Subcutaneous preadipocyte (primary cell): ENCODE results near the gene DDC. TPM values are rescaled to one million over a fixed set of nuclear protein-coding genes. Genes with fewer than 3 reads are reported as not detected.

Experiments used
- small RNA-seq: library from RNA; depleted of rRNA; stranded (forward); fragments of <200 nt; gene quantifications from one replicate; pipeline ENCODE3, GENCODE V24; 2012
- total RNA-seq: library from RNA; depleted of rRNA; stranded (reverse); fragments of >200 nt; gene quantifications from 2 replicates; pipeline ENCODE4 v1.2.3, GENCODE V29; 2012

DDC gene, protein sequence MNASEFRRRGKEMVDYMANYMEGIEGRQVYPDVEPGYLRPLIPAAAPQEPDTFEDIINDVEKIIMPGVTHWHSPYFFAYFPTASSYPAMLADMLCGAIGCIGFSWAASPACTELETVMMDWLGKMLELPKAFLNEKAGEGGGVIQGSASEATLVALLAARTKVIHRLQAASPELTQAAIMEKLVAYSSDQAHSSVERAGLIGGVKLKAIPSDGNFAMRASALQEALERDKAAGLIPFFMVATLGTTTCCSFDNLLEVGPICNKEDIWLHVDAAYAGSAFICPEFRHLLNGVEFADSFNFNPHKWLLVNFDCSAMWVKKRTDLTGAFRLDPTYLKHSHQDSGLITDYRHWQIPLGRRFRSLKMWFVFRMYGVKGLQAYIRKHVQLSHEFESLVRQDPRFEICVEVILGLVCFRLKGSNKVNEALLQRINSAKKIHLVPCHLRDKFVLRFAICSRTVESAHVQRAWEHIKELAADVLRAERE
- total RNA-seq: not detected in 2 replicates

DNA sequence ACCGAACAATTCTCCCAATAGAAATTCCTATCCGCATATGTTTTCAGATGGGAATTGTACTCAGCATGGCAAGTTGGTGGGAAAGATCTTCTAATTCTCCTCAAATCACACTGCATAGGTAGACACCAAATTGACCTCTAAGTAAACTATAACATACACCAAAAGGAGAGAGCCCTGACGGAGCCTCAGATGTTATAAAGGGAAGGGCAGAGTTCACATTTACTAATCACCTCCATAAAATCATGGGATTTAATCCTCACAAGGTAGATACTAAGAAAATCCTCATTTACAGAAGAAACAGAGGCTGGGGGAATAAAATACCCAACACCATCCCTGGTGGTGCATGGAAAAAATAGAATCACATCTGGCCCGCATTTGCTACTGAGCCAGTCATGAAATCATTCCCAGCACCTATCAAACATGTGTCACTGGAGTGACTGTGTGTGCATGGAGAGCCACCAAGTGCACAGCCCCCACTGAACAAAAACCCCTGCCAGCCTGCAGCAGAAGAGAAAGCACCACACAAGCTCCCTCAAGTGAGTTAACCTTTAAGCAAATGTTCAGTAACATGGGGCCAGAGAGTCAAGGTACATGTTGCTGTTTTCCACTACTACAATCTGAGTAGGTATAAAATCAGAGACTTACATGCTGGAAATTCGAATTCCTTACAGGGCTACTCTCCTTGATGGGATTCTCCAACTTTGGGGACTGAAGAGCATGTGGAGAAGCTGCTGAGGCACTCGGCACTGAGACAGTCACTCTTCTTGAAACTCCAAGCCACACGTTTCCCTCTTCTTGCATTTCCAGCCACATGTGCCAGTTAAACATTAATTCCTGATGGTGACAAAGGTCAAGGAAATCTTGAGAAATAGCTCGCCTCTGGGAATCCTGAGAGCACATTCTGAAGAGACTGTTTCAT is at the start of gene DDC:
Gene DDC (minus strand): TSS at position 766 of the 919 bp plus-strand sequence. CDS start 21,320 bp downstream, outside the sequence.

DNA sequence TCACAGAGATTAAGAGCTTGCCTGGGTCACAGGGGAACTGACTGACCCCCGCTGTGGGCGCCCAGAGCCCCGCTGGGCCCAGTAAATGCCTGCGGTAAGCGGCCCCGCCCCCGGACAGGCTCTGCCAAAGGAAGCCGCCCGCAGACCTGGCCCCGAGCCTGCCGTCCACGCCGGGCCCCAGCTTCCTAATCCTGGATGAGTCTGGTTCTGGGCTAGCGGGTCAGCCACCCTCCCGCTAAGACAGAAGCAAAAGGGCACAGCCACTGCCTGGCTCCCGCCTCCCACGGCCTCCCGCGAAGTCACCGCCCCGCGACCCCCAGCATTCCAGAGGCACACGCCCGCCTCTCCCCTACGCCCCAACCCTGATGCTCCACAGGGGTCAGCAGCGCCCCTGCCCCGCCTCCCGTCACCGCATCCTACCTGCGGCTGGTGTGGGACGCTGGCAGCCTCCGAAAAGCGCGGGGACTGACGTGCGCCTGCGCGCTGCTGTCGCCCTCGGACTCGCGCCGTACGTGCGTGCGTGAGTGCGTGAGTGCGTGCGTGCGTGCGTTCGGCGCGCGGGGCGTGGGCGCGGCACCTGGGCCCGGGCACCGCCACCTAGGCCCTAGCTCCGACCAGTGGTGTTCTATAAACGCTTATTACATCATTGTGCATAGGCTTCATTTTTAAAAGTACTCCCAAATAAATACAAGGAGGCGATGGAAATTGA is 115.2 kb downstream of the DDC start, which contains the start of gene FIGNL1:
Gene FIGNL1 (minus strand): TSS at position 470 of the 709 bp plus-strand sequence. CDS start 3,063 bp downstream, outside the sequence.

Small RNAs within 50 kb of the gene (small RNA-seq; reads per million reads assigned to genes)
- not detected for gene RNU6-1091P

Other genes starting within 250 kb of the DDC start
- gene FIGNL1, start 115.1 kb downstream of the DDC start, total RNA-seq: 16.2 and 33.0 TPM in 2 replicates
- gene GRB10, start 217.5 kb upstream of the DDC start, total RNA-seq: 35.4 and 37.8 TPM in 2 replicates